GM19351 (cell line): ENCODE measurements around the gene FCN2.

Experiments
- ATAC-seq: cut with Tn5 transposase; IDR thresholded peaks from one replicate; pipeline ENCODE4 v1.9.1; 2021; ENCODE audit warnings: mild to moderate bottlenecking, moderate library complexity; ENCODE audit not compliant: unreplicated experiment

FCN2 gene

DNA sequence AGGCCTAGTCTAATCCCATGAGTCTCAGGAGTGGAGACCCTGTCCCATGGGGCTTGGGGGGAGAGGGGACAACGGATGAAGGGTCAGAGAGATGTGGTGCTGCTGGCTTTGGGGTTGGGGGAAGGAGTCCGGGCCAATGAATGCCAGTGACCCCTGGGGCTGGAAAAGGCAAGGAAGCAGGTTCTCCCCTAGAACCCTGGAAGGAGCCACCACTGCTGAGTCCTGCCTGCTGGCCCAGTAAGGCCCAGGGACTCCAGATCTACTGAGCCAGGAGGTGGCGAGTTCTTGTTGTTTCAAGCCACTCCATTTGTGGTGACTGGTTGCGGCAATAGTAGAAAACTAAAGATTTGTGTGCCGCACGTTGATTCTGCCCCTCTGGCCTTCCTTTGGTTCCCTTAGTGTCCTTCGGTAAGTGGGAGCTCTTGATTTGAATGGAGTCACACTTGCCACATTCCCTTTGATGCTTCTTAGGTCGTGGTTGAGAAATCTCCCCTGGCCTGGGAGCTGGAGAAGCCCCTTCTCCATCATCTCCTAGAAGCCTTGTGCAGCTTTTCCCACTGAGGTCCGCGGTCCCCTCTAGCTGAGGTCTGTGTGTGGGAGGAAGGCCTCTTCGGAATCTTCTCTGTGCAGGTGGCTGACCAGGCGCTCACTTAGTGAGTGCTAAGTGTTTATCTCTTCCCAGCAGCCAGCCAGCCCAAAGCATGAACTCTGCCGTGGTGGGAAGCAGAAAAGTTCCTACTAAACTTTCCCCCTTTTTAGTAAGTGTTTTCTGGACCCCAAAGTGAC, 28.1 kb downstream of the FCN2 start:
- no peak for ATAC-seq

DNA sequence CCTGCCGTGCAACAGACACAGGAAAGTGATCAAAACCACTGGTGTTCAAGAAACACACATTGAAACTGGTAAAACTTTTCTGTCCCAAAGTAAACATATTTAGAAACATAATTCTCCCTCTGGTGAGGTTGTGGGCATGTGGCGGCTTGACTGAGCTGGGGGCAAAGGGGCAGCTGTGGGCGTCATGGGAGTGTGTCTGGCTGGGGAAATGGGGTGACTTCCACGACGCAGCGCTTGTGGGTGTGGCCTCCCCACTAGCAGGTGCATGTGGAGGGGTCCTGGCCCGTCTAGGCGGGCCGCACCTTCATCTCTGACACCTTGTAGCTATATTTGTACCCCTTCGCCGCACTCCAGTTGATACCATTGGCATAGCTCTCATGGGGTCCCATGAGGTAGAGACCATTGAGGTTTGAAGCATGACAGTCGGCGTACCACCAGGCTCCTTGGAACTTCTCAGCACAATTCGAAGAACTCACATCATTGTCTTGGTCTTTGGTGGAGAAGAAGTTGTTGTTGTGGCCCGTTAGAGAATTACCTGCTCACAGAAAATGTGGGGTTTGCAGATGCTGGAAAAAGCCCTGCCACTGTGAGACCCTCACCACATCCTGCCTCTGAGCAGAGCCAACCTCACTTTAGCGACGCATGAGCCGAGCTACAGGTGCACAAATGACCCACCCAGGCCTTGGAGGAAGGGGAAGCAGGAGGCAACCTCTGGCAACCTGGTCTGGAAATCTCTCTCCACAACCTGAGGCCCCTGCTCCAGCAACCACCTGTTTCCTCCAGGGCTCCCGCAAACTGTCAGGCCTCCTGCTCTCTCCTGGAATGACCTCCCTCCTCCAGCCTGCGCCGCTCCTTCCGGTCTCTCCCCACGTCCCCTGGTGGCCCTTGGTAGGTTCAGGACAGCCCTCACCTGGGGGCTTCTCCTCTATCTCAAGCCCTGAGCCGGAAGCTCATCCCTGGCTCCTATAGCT, 29.2 kb downstream of the FCN2 start:
- no peak for ATAC-seq

- ATAC-seq, result no peak
Observed at GRCh38 chr9:134912126-134912840, 31.7 kb downstream of the FCN2 start.

- no peak for ATAC-seq
Observed at GRCh38 chr9:134913041-134913712, 32.6 kb downstream of the FCN2 start.

- ATAC-seq, result no peak
Observed at GRCh38 chr9:134913713-134914500, 33.3 kb downstream of the FCN2 start.

- ATAC-seq, result no peak
Observed at GRCh38 chr9:134914501-134914834, 33.9 kb downstream of the FCN2 start.

DNA sequence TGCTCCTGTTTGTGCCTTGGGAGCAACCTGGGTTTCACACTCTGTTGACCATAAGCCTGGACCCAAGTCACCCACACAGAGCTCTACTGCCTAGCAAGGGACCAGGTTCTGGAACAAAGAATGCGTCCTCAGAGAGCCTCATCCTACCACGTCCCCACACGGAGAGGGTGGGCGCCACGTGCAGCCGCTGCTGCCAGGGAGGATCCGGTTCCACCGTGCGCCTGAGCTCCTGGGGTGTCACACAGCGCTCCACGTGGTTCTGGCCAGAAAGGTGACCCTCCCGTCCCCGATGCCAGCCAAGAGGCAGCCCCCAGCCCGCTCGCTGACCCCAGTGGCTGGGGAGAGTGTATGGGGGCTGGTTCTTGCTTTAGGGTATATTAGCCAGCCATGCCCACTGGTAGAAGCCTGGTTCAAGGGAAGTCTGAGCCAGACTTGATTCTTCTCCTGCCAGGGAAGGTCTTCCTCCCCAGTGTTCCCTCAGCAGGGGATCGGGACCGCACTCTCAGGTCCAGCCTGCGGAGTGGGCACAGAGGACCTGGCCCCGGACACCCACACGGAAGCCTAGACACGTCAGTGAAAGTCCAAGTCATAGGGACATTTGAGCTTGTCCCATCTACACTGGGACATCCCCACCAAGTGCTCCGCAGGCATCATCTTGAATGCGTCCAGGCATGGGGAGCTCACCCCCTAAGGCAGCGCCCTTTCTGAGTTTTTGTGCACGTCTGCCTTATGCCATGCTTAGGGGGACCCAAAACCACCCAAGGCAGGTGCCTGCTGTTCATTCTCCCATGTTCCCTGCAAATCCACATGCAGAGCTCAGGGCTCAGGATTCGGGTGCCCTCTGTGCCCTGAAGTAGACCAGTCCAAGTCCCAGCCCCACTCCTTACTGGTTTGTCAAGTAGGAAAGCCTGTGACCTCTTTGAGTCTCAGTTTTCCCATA, 34.7 kb downstream of the FCN2 start:
- ATAC-seq, result no peak

DNA sequence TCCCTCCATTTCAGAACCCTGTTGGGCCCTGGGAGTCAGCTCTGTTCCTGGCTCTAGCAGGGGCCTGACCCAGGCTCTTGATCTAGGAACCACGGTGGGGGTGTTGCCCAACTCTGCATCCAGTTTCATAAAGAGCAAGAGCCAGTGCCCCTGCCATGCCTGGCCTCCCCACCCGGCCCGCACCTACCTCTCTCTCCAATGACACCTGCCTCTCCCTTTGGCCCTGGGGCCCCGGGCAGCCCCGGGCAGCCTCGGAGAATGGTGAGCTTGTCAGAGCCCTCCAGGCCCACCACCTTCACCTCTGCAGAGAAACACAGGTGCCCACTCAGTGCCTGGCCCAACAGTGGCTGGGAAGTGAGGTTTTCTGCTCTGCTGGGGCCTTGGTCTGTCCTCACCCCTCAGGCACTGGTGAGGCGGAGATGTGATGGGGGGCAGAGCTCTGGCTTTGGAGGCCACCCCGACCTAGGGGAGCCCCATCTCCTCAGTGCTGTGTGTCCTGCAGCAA, 35.6 kb downstream of the FCN2 start:
- ATAC-seq, result no peak

DNA sequence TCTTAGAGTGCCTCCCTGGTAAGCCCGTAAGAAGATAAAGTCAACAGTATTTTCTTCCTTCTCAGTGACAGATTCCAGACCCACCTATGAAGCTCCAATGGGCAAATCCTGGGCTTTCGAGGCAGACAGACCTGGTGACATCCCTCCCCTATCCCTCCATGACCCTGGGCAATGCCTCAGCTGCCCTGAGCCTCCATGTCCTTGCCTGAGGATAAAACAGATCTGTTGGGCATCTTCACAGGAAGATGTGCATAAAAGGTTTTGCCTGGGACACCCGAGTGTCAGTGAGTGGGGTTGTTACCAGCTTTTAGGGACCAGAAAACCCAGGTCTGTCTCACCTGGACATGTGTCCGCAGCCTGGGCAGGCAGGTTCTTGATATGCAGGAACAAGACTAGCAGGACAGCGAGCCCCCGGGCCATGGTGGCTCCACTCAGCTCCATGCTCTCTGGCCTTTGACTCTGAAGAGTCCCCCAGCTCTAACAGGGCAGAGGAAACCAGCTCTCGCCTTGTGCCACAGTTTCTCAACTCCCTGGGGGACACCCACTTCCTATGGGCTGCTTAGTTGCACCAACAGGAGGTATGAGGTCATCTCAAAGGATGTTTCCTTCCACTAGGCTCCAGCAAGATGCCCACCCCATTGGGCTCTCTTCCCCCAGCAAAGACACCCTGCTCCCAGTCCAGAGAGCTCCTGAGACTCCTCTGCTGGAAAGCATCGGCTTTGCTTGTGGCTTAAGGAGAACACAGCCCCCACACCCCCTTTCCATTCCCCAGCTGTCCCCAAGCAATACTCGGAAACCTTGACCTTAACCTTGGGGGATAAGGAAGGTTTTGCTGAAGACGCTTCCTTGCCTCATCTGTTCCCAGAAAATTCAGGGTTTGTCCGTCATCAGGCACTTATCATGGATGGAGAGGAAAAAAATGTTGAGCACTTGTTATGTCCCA, 37.1 kb downstream of the FCN2 start, which contains the start of gene FCN1:
Gene FCN1 (minus strand): TSS at position 482 of the 943 bp plus-strand sequence. CDS start 41 bp downstream, at position 441.
- ATAC-seq, result no peak

- no peak for ATAC-seq
Observed at GRCh38 chr9:134918646-134919045, 38.0 kb downstream of the FCN2 start.

- ATAC-seq, result no peak
Observed at GRCh38 chr9:134919303-134919702, 38.7 kb downstream of the FCN2 start.

DNA sequence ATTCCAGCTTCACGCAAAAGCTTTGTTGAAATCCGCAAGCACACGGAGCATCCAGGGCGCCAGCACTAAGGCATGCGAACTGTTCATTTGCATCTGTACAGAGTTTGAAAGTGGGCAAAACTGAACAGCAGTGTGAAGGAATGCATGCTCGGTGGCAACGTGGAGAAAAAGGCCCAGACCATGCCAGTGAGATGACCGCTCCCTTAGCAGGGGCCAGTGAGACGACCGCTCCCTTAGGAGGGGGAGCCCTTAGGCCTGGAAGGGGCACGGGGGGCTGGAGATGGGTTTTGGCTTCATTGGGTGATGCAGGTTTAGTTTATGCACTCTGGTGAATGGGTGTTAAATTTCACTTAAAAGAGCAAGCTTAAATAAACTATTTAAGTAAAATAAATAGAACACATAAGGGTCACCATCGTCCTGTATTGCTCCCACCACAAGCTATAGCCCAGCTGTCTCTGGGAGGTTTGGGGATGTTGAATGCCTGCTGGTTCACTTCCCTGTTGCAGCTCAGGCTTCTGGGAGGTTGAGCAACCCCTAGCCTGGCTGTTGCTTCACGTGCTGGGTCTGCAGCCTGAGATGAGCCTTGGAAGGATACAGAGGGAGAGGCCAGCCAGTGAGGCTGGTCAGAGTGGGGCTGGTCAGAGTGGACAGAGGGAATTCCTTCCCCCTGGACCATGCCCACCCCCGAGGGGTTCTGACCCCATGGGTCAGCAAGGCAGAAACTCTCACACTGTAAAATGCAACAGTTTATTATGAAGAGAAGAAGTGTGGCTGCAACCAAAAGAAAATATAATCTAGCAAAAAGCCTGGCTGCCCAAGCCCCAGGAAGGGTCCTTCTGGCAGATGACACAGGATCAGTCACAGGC, 41.7 kb downstream of the FCN2 start:
- no peak for ATAC-seq

GRCh38 chr9:134922932-134923240, 42.3 kb downstream of the FCN2 start:
- no peak for ATAC-seq

DNA sequence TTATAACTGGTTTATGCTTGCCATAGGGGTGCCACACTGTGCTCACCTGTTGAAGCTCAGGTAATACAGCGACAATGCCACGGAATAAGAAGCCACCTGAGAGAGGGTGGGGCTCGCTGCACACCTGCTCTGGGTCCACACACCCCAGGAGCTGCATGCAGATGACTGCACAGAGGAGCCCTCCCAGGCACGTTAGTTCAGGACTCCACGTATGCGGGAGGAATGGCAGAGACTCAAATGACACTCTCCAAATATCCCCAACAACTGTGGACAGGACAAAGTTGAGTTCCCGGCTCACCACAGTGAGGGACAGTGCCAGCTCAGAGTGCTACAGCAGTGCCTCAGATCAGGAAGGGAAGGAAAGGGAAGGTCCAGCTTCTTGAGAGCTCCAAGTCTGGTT, 42.9 kb downstream of the FCN2 start:
- ATAC-seq, result no peak

DNA sequence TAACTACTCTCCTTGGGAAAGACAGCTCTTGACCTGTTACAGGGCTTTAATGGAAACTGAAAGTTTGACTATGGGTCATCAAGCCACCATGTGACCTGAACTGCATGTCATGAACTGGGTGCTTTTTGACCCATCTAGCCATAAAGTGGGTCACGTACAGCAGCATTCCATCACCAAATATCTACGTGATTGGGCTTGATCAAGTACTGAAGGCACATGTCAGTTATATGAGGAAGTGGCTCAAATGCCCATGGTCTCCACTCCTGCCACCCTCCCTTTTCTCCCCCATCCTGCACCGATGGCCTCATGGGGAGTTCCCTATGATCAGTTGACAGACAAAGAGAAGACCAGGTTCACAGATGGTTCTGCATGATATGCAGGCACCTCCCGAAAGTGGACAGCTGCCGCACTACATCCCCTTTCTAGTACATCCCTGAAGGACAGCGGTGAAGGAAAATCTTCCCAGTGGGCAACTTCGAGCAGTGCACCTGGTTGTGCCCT, 44.5 kb downstream of the FCN2 start:
- no peak for ATAC-seq

DNA sequence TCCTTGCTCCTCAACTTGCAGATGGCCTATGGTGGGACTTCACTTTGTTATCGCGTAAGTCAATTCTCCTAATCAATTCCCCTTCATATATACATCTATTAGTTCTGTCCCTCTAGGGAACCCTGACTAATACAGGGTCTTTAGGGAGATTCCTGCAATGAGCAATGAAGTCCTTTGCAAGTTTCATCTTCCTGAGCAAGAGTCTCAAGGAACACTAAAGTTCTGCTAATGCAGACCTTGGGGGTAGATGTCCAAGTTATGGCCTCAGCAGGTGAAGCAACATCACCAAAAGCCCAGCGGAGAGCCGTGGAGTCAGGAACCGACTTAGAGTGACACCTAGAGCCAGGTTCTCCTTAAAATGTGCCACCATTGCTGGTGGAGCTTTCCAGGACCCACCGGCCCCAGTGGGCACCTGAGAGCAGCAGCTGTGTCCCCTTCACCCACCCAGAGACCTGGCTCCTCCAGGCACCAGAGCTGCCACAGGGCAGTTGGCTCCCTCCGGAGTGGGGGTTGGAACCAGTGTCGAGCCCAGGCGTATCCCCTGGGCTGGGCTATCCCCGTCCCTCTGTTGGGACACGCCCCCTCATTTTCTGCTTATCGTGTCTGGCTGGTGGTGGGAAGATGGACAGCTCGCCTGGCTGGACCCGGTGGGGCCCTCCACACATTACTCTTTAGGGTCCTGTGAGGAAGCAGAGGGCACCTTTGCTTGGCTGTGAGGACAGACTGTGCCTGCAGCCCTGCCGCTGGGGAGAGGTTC, 48.0 kb downstream of the FCN2 start:
- no peak for ATAC-seq
